CD14-positive monocyte (primary cell): Measurements from ENCODE around the gene SHC2. TPM values are rescaled to one million over a fixed set of nuclear protein-coding genes. Genes with fewer than 3 reads are reported as not detected.
A peak's percentile ranks its signal among the peaks of the same experiment; 100 is the strongest.

Experiments used
- DNase-seq, 3 donors: peaks; one replicate each; pipeline ENCODE4 v3.0.0-alpha.2; 2011 to 2022
- H2AFZ ChIP-seq: 2 replicates; pipeline ENCODE4 v1.6.0; 2012; ENCODE audit warnings: mild to moderate bottlenecking, low read depth, low read length, inconsistent platforms; ENCODE audit not compliant: insufficient read depth, poor library complexity, severe bottlenecking
- H3K27ac ChIP-seq, 2 donors: 1 replicate in 1 of 2; 2 replicates in 1 of 2; pipeline ENCODE4 v1.5.1; 2012 to 2013; ENCODE audit warnings: low read length in 2 of 2, control low read depth in 1 of 2, inconsistent platforms in 1 of 2, low read depth in 1 of 2, mild to moderate bottlenecking in 1 of 2
- H3K27me3 ChIP-seq, 2 donors: one replicate each; pipeline versions ENCODE4 v1.6.0 to v1.6.1; 2011 to 2013; ENCODE audit warnings: low read length in 2 of 2; ENCODE audit not compliant: control insufficient read depth in 2 of 2, insufficient read depth in 2 of 2
- H3K36me3 ChIP-seq, 2 donors: replicated peaks in 1 of 2; 1 replicate in 1 of 2; 2 replicates in 1 of 2; pipeline versions ENCODE4 v1.5.1 to v1.6.1; 2012 to 2013; ENCODE audit warnings: low read length in 2 of 2, control low read depth in 1 of 2, inconsistent platforms in 1 of 2, mild to moderate bottlenecking in 1 of 2; ENCODE audit not compliant: insufficient read depth in 2 of 2, control insufficient read depth in 1 of 2
- H3K4me1 ChIP-seq, 2 donors: 1 replicate in 1 of 2; 2 replicates in 1 of 2; pipeline versions ENCODE4 v1.5.1 to v1.6.1; 2012 to 2013; ENCODE audit warnings: low read length in 2 of 2, control low read depth in 1 of 2, inconsistent platforms in 1 of 2, mild to moderate bottlenecking in 1 of 2, moderate library complexity in 1 of 2; ENCODE audit not compliant: insufficient read depth in 2 of 2, control insufficient read depth in 1 of 2
- H3K4me2 ChIP-seq: replicated peaks from 2 replicates; pipeline ENCODE3; 2012; ENCODE audit warnings: low read length, moderate library complexity, mild to moderate bottlenecking; ENCODE audit not compliant: poor library complexity, severe bottlenecking; ENCODE audit errors: extremely low read depth
- H3K4me3 ChIP-seq, 3 experiments: fragments of 200-600 bp in 1 of 3; sonication (generic) in 1 of 3; replicated peaks in 1 of 3; 1 replicate in 2 of 3; 2 replicates in 1 of 3; pipeline ENCODE4 v1.5.1; 2011 to 2013; ENCODE audit warnings: low read length in 3 of 3, mild to moderate bottlenecking in 3 of 3, control low read depth in 2 of 3, low read depth in 2 of 3, inconsistent platforms in 1 of 3, moderate library complexity in 1 of 3
- H3K79me2 ChIP-seq: 2 replicates; pipeline ENCODE4 v1.6.0; 2012; ENCODE audit warnings: mild to moderate bottlenecking, control low read depth, inconsistent platforms, low read length, moderate library complexity; ENCODE audit not compliant: insufficient read depth
- H3K9ac ChIP-seq: 2 replicates; pipeline ENCODE4 v1.6.0; 2017; ENCODE audit warnings: low read length, mild to moderate bottlenecking; ENCODE audit not compliant: insufficient read depth, poor library complexity, severe bottlenecking
- H3K9me3 ChIP-seq, 2 donors: replicated peaks in 1 of 2; 1 replicate in 1 of 2; 2 replicates in 1 of 2; pipeline versions ENCODE4 v1.5.1 to v1.6.1; 2012 to 2013; ENCODE audit warnings: low read length in 2 of 2, control low read depth in 1 of 2; ENCODE audit not compliant: control insufficient read depth in 1 of 2, insufficient read depth in 1 of 2
- H4K20me1 ChIP-seq: 2 replicates; pipeline ENCODE4 v1.6.0; 2012; ENCODE audit warnings: mild to moderate bottlenecking, low read length, control low read depth, moderate library complexity; ENCODE audit not compliant: insufficient read depth
- H3K27ac Mint-ChIP-seq, 7 donors: one replicate each; pipeline ENCODE4 v1.8.0; 2020; ENCODE audit warnings: mild to moderate bottlenecking in 7 of 7, mixed read lengths in 7 of 7, moderate library complexity in 6 of 7, inconsistent platforms in 2 of 7
- H3K27me3 Mint-ChIP-seq, 3 donors: one replicate each; pipeline ENCODE4 v1.8.0; 2021 to 2022; ENCODE audit warnings: low read depth in 3 of 3, mild to moderate bottlenecking in 3 of 3, mixed read lengths in 3 of 3, moderate library complexity in 3 of 3, inconsistent platforms in 1 of 3
- H3K36me3 Mint-ChIP-seq, 2 donors: one replicate each; pipeline ENCODE4 v1.8.0; 2020; ENCODE audit warnings: mixed read lengths in 2 of 2, inconsistent platforms in 1 of 2, mild to moderate bottlenecking in 1 of 2
- H3K4me1 Mint-ChIP-seq: one replicate; pipeline ENCODE4 v1.8.0; 2020; ENCODE audit warnings: mild to moderate bottlenecking, mixed read lengths
- H3K4me3 Mint-ChIP-seq, 2 donors: one replicate each; pipeline ENCODE4 v1.8.0; 2020; ENCODE audit warnings: mild to moderate bottlenecking in 2 of 2, mixed read lengths in 2 of 2, moderate library complexity in 1 of 2
- H3K9me3 Mint-ChIP-seq, 7 donors: one replicate each; pipeline ENCODE4 v1.8.0; 2020 to 2022; ENCODE audit warnings: mixed read lengths in 7 of 7, mild to moderate bottlenecking in 6 of 7, moderate library complexity in 6 of 7, inconsistent platforms in 2 of 7
- CTCF ChIP-seq: fragments of 200-600 bp; IDR thresholded peaks from one replicate; pipeline ENCODE4 v1.8.0; 2022; ENCODE audit warnings: antibody characterized with exemption, mild to moderate bottlenecking
- WGBS: methylation state at CpG from one replicate; pipeline ENCODE4 v1.1.5; 2013; ENCODE audit warnings: missing lambda C conversion rate; ENCODE audit not compliant: insufficient coverage; 5-methylcytosine and 5-hydroxymethylcytosine counted together
- intact Hi-C, 2 donors: fragments of 100-400 bp; cut with micrococcal nuclease; formaldehyde crosslinking; loops; one replicate each; pipeline versions ENCODE4 v1.15.0 to v1.15.1; 2023
- polyA plus RNA-seq, 3 donors: library from polyadenylated mRNA; depleted of rRNA in 1 of 3; unstranded in 2 of 3; stranded (reverse) in 1 of 3; fragments of 300-500 nt in 2 of 3; fragments of >200 nt in 1 of 3; fragmentation: Illumina TruSeq in 2 of 3; gene quantifications; 1 replicate in 2 of 3; 2 replicates in 1 of 3; pipeline ENCODE4 v1.2.3, GENCODE V29; 2012 to 2021

The SHC2 gene
- polyA plus RNA-seq, 3 donors = not detected

DNA sequence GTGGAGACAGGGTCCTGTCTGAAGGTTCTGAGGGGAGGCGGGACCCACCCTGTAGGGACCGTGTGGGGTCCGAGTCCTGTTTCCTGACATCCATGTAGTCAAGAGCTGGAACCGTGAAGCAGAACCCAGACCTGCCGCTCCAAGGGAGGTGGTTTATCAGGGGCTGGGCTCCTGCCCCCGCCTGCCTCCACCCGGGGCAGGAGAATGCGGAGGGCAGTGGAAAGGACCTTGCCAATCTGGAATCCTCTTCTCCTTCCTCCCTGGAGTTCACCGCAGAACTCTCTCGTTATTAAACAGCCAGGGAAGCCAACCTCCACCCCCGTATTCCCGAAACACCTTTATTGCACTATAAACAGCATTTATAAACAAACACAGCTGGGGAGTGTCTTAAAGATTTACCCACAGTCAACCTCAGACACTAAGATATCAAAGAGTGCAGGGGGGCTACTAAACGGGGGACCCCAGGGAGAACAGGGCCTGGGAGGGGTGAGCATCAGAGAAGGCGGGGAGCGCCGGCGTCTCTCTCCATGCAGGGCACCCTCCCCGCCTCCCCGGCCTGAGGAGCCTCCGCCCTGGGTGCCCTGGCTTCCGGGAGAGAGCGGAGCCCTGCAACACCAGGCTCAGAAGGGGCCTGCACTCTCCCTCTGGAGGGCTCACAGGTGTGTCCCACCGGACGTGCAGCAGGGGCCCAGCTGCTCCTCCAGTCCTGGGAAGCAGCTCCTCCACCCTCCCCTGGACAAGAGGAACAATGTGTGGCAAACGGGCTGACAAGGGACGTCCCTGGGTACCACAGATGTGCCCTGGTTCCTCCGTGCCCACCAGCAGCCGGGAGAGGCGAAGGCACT lies 55.5 kb downstream of the SHC2 start:
- H3K27ac Mint-ChIP-seq = peak overlapping the region in 1 of 7 donors; percentile 26
- WGBS = 41% methylated on average over 23 of the region's 29 CpGs
- TF ChIP-seq CTCF = no peak

DNA sequence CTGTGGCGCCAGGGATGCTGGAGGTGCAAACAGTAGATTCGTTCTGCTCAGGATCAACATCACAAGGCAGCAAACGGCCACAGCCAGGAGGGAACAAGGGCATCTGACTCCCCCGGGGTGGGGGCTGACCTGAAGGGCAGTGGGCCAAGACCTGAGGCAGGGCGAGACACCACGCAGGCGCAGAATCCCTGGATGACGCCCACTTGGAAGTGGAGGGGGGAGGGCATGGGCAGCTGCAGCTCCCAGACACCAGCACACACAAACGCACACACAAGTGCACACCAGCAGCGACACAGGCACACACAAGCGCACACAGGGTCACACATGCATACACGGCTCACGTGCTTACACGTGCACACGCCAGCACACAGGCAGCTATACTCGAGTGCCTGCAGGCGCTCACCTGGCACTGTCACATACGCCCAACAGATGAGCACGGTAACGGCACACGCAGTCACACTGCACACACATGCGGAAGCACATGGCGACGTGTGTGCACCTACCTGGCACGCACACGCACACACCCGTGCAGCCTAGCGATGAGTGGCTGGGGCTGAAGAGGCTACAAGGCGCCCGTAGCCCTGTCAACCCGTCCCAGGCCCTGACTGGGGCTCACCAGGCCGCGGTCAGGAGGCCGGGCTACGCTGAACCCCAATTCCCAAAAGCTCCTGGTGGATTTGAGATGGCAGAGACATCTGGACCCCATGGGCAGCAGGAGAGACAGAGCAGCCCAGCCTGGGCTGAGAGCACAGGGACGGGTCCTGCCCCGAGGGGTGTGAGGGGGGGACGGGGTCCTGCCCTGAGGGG lies 57.4 kb downstream of the SHC2 start:
- no peak for TF ChIP-seq CTCF
- H3K27ac ChIP-seq = no peak overlapping the region
- no peak overlapping the region for H3K9ac ChIP-seq
- H3K27me3 ChIP-seq = peaks cover under 1 to 10% of the 10 kb centered on the region in 2 donors
- H3K36me3 ChIP-seq = no peaks in the 10 kb centered on the region
- no peak for DNase-seq
- WGBS = 92% methylated on average over 30 of the region's 38 CpGs
- intact Hi-C loops = no loop called here
- Mint-ChIP-seq H3K4me3 (no peak overlapping the region), H3K27me3 (peaks cover 7 to 37% (median 9%) of the 10 kb centered on the region in 3 donors), H3K36me3 (no peaks in the 10 kb centered on the region), H3K9me3 (peaks cover 0 to 25% (median 4%) of the 10 kb centered on the region in 7 donors), H3K4me1 (no peaks in the 10 kb centered on the region), H3K27ac (peak overlapping the region in 1 of 7 donors; percentile 48)
- H2AFZ ChIP-seq = no peak overlapping the region
- no peaks in the 10 kb centered on the region for H3K79me2 ChIP-seq
- no peaks in the 10 kb centered on the region for H3K4me1 ChIP-seq
- no peak overlapping the region for H3K4me3 ChIP-seq
- no peak overlapping the region for H3K4me2 ChIP-seq
- H3K9me3 ChIP-seq = no peaks in the 10 kb centered on the region
- H4K20me1 ChIP-seq = no peaks in the 10 kb centered on the region

More for the DNA sequence above, 55.5 kb downstream of the SHC2 start:
- H3K4me1 ChIP-seq = no peaks in the 10 kb centered on the region
- peaks cover 0 to 2% of the 10 kb centered on the region in 2 donors for H3K36me3 Mint-ChIP-seq
- no peak overlapping the region for H2AFZ ChIP-seq
- H3K9me3 Mint-ChIP-seq = peaks cover 0 to 18% (median 6%) of the 10 kb centered on the region in 7 donors
- H3K9me3 ChIP-seq = peaks cover 0 to 3% of the 10 kb centered on the region in 2 donors
- H3K27me3 Mint-ChIP-seq = peaks cover 18 to 49% (median 20%) of the 10 kb centered on the region in 3 donors
- H3K36me3 ChIP-seq = no peaks in the 10 kb centered on the region
- DNase-seq = no peak
- no peak overlapping the region for H3K27ac ChIP-seq
- H3K27me3 ChIP-seq = peaks cover 9 to 26% of the 10 kb centered on the region in 2 donors
- no peak overlapping the region for H3K9ac ChIP-seq
- intact Hi-C loops = no loop called here
- H3K4me1 Mint-ChIP-seq = peaks cover 3% of the 10 kb centered on the region
- H3K4me3 ChIP-seq = no peak overlapping the region
- no peak overlapping the region for H3K4me2 ChIP-seq
- no peak overlapping the region for H3K4me3 Mint-ChIP-seq
- no peaks in the 10 kb centered on the region for H3K79me2 ChIP-seq
- no peaks in the 10 kb centered on the region for H4K20me1 ChIP-seq
